ENCODE measurements around the gene OSTN. TPM values are rescaled to one million over a fixed set of nuclear protein-coding genes. Genes with fewer than 3 reads are reported as not detected.

The OSTN gene
- total and polyA plus RNA-seq, 2 donors (not counting 3 experiments of a cell fraction or from before 2014, with no cell fraction given) = not detected

- no peak overlapping the region for H3K4me3 ChIP-seq (replicated peaks in 1 of 3; ENCODE audit: insufficient read depth in 1 of 3, low read depth in 1 of 3, low read length in 3 of 3)
- H3K36me3 ChIP-seq (ENCODE audit: control insufficient read depth in 2 of 2, extremely low read depth in 1 of 2, insufficient read depth in 2 of 2, low read length in 2 of 2) = no peaks in the 10 kb centered on the region
- no TSS peak for BruUV-seq (replicated peaks)
- no peaks in the 10 kb centered on the region for H4K20me1 ChIP-seq (replicated peaks; ENCODE audit: control insufficient read depth, extremely low read depth, insufficient read depth, low read length)
- CTCF ChIA-PET = interaction anchor here (1.2 kb wide), 1 partner anchor 9 kb away, joined by 4 read pairs; no protein-coding TSS in a partner anchor
- FAIRE-seq (no peak), DNase-seq (ENCODE audit: low read depth, low spot score) (no peak)
- H2AFZ ChIP-seq (ENCODE audit: low read depth, low read length) = no peak overlapping the region
- H3K9me3 ChIP-seq (replicated peaks; ENCODE audit: control insufficient read depth, insufficient read depth, low read length) = no peaks in the 10 kb centered on the region
- no peaks in the 10 kb centered on the region for H3K27me3 ChIP-seq (ENCODE audit: control insufficient read depth in 2 of 2, insufficient read depth in 2 of 2, low read length in 2 of 2)
- TF ChIP-seq MYC (IDR thresholded peaks at IDR 0.05; ENCODE audit: low read depth, low read length) (no peak), FOS (IDR thresholded peaks at IDR 0.05; ENCODE audit: borderline replicate concordance, insufficient read depth, low read length) (no peak), GATA2 (IDR thresholded peaks at IDR 0.05; ENCODE audit: insufficient read depth, insufficient read length, low read depth, low read length) (no peak), EZH2 (IDR thresholded peaks at IDR 0.05; ENCODE audit: borderline replicate concordance, low read depth, low read length, severe bottlenecking) (no peak), CTCF (IDR thresholded peaks at IDR 0.05; ENCODE audit: extremely low read depth in 1 of 2, insufficient read depth in 1 of 2, low read depth in 1 of 2, low read length in 2 of 2) (no peak), JUN (IDR thresholded peaks at IDR 0.05; ENCODE audit: borderline replicate concordance, insufficient read depth, insufficient read length, low read depth) (no peak), MAX (IDR thresholded peaks at IDR 0.05; ENCODE audit: insufficient read depth, insufficient read length) (no peak), POLR2A (IDR thresholded peaks at IDR 0.05; ENCODE audit: low read depth, low read length) (no peak), POLR2AphosphoS5 (IDR thresholded peaks at IDR 0.05; ENCODE audit: insufficient read depth, low read depth, low read length) (no peak)
- no peak overlapping the region for H3K27ac ChIP-seq (ENCODE audit: insufficient read depth, low read depth, low read length)
- no peak overlapping the region for H3K4me2 ChIP-seq (ENCODE audit: insufficient read depth, low read length)
- H3K79me2 ChIP-seq (ENCODE audit: control insufficient read depth, insufficient read depth, low read length) = no peaks in the 10 kb centered on the region
- dilution Hi-C loops (cut with MboI; ENCODE audit: extremely low pct_ligation_motif_present, low sequenced_read_pairs) = no loop called here
- no peak overlapping the region for H3K9ac ChIP-seq (replicated peaks; ENCODE audit: extremely low read depth, insufficient read depth, low read length)
- H3K4me1 ChIP-seq (ENCODE audit: control insufficient read depth, extremely low read depth, insufficient read depth, low read length) = no peaks in the 10 kb centered on the region
- H3K9me1 ChIP-seq (replicated peaks; ENCODE audit: control insufficient read depth, extremely low read depth, insufficient read depth, low read length) = no peaks in the 10 kb centered on the region
- intact Hi-C loops (cut with micrococcal nuclease) = no loop called here
- POLR2A ChIA-PET = no interaction called here
These were observed 108.3 kb downstream of the OSTN start for GRCh38 chr3:191307341-191307740.

Measured in endothelial cell of umbilical vein (primary cell).